DMS 273 (cell line): ENCODE measurements around the gene CNTNAP2.
A peak's percentile ranks its signal among the peaks of the same experiment; 100 is the strongest.
"Not testable (repeated sequence)": the region's sequence is repeated elsewhere in the genome, so short reads cannot be mapped to it uniquely, and the experiment has no call there.

Source experiments
- DNase-seq: peaks from one replicate; lab custom pipeline; 2025; ENCODE audit not compliant: unreplicated experiment; lab: John Stamatoyannopoulos, UW

Gene CNTNAP2

GRCh38 chr7:148304456-148304855 is 2187.9 kb downstream of the CNTNAP2 start:
- DNase-seq, result peak; percentile 42

- no peak for DNase-seq
Measured at GRCh38 chr7:148306759-148307158, 2190.2 kb downstream of the CNTNAP2 start.

- no peak for DNase-seq
Measured at GRCh38 chr7:148318102-148318811, 2201.7 kb downstream of the CNTNAP2 start.

GRCh38 chr7:148318838-148319237 is 2202.2 kb downstream of the CNTNAP2 start:
- no peak for DNase-seq

GRCh38 chr7:148319316-148319808 is 2202.8 kb downstream of the CNTNAP2 start:
- no peak for DNase-seq

- peak; percentile 26 for DNase-seq
Measured at GRCh38 chr7:148325208-148325607, 2208.6 kb downstream of the CNTNAP2 start.

- no peak for DNase-seq
Measured at GRCh38 chr7:148327379-148327778, 2210.8 kb downstream of the CNTNAP2 start.

GRCh38 chr7:148328906-148329305 is 2212.3 kb downstream of the CNTNAP2 start:
- DNase-seq, result no peak

GRCh38 chr7:148330124-148330818 is 2213.7 kb downstream of the CNTNAP2 start:
- DNase-seq, result no peak

GRCh38 chr7:148330822-148331221 is 2214.2 kb downstream of the CNTNAP2 start:
- no peak for DNase-seq

GRCh38 chr7:148331456-148331855 is 2214.9 kb downstream of the CNTNAP2 start:
- not testable (repeated sequence) for DNase-seq

GRCh38 chr7:148332191-148333186 is 2215.9 kb downstream of the CNTNAP2 start:
- no peak for DNase-seq

- DNase-seq, result no peak
Measured at GRCh38 chr7:148334441-148334956, 2217.9 kb downstream of the CNTNAP2 start.

GRCh38 chr7:148334959-148335577 is 2218.5 kb downstream of the CNTNAP2 start:
- DNase-seq, result peak; percentile 23

GRCh38 chr7:148335790-148336189 is 2219.2 kb downstream of the CNTNAP2 start:
- DNase-seq, result no peak

- no peak for DNase-seq
Measured at GRCh38 chr7:148336411-148336810, 2219.8 kb downstream of the CNTNAP2 start.

- DNase-seq, result no peak
Measured at GRCh38 chr7:148337246-148337965, 2220.8 kb downstream of the CNTNAP2 start.

- no peak for DNase-seq
Measured at GRCh38 chr7:148337995-148338747, 2221.6 kb downstream of the CNTNAP2 start.
